ENCODE data around the gene EIF4E1B. TPM values are rescaled to one million over a fixed set of nuclear protein-coding genes. Genes with fewer than 3 reads are reported as not detected.

EIF4E1B gene
- total RNA-seq, 2 donors from 2014 or later: not detected

- Mint-ChIP-seq H3K27me3 (no peaks in the 10 kb centered on the region), H3K36me3 (ENCODE audit: low read depth) (peaks cover 37% of the 10 kb centered on the region), H3K27ac (no peak overlapping the region), H3K4me3 (peak overlapping the region; percentile 21), H3K9me3 (no peaks in the 10 kb centered on the region), H3K4me1 (peaks cover 42% of the 10 kb centered on the region)
- ATAC-seq (replicated peaks): no peak
These were observed 24.4 kb downstream of the EIF4E1B start for GRCh38 chr5:176654856-176655255.

DNA sequence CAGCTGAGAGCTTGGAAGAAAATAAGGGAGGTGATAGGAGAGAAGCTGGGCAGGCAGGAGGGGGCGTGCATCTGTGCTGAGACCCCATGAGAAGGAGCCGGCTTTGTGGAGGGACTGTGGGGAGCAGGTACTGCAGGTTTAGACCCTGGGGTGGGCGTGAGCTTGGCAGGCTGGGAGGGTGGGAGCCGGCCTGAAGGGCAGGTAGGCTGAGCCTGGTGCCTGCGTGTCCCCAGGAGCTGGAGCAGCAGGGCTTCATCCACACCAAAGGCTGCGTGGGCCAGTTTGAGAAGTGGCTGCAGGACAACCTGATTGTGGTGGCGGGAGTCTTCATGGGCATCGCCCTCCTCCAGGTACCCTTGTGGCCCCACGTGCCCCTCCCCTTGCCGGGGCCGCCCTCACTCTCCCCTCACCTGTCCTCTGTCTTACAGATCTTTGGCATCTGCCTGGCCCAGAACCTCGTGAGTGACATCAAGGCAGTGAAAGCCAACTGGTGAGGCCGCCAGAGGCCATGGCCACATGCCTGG is 26.1 kb downstream of the EIF4E1B start:
- Mint-ChIP-seq H3K36me3 (ENCODE audit: low read depth) (peaks cover 31% of the 10 kb centered on the region), H3K4me3 (no peak overlapping the region), H3K4me1 (peaks cover 47% of the 10 kb centered on the region), H3K27me3 (no peaks in the 10 kb centered on the region), H3K27ac (no peak overlapping the region), H3K9me3 (no peaks in the 10 kb centered on the region)
- ATAC-seq (replicated peaks): no peak

- peaks cover 41% of the 10 kb centered on the region for H3K4me1 Mint-ChIP-seq
- no peak overlapping the region for H3K27ac Mint-ChIP-seq
- H3K9me3 Mint-ChIP-seq: no peaks in the 10 kb centered on the region
- ATAC-seq (replicated peaks): peak; percentile 54
- no peaks in the 10 kb centered on the region for H3K27me3 Mint-ChIP-seq
- peaks cover 28% of the 10 kb centered on the region for H3K36me3 Mint-ChIP-seq (ENCODE audit: low read depth)
- peak overlapping the region; percentile 58 for H3K4me3 Mint-ChIP-seq
These were observed 27.6 kb downstream of the EIF4E1B start for GRCh38 chr5:176658007-176658599.

DNA sequence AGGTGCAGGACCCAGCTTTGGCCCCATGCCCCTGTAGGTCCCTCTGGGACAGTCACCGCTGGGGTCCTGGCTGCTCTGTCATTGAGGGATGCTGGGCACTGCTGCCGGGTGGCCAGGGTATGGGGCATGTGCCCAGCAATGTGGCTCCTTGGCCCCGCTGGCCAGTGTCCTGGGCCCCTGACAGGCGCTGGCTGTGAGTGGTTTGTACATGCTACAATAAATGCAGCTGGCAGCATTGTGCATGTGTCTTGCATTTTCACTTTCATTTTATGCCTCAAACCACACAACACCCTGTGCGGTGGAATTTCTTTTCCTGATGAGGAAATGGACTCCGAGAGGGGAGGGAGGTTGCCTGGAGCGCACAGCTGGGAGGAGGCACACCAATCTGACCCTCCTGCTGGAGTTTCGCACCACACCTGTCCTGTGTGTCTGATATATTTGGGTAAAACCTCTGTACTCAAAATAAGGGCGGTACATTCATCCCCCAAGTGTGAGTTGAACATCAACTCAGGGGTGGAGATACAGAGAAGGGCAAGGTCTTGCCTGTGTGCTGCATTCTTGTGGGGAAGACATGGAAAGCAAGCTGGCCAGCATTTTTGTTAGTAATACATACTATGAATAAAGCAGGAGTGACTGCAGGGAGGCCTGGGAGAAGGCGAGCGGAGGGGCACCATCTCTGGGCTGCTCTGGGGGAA is 28.5 kb downstream of the EIF4E1B start:
- Mint-ChIP-seq H3K9me3 (no peaks in the 10 kb centered on the region), H3K27ac (peak overlapping the region; percentile 16), H3K4me1 (peaks cover 33% of the 10 kb centered on the region), H3K36me3 (ENCODE audit: low read depth) (peaks cover 19% of the 10 kb centered on the region), H3K27me3 (peaks cover 5% of the 10 kb centered on the region), H3K4me3 (peak overlapping the region; percentile 58)
- no peak for ATAC-seq (replicated peaks)

DNA sequence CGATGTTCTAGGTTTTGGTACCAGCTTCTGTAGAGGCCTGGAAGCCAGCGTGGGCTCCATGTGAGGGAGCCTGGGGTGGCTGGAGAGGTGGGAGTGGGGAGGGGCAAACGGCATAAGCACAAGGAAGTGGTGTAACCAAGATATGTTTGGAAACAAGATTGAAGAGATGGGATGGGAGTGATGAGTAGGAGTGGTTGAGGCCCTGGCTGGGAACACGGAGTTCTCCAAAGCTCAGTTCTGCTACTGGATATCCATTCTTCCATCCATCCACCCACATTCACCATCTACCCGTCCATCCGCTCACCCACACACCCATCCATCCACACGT is 29.0 kb downstream of the EIF4E1B start:
- Mint-ChIP-seq H3K9me3 (no peaks in the 10 kb centered on the region), H3K27ac (no peak overlapping the region), H3K4me1 (peaks cover 32% of the 10 kb centered on the region), H3K36me3 (ENCODE audit: low read depth) (peaks cover 19% of the 10 kb centered on the region), H3K27me3 (peaks cover 10% of the 10 kb centered on the region), H3K4me3 (peak overlapping the region; percentile 58)
- no peak for ATAC-seq (replicated peaks)

GRCh38 chr5:176659860-176660461 is 29.5 kb downstream of the EIF4E1B start:
- Mint-ChIP-seq H3K27me3 (peaks cover 10% of the 10 kb centered on the region), H3K9me3 (no peaks in the 10 kb centered on the region), H3K4me3 (no peak overlapping the region), H3K4me1 (peaks cover 30% of the 10 kb centered on the region), H3K36me3 (ENCODE audit: low read depth) (peaks cover 19% of the 10 kb centered on the region), H3K27ac (no peak overlapping the region)
- no peak for ATAC-seq (replicated peaks)

- Mint-ChIP-seq H3K36me3 (ENCODE audit: low read depth) (peaks cover 15% of the 10 kb centered on the region), H3K4me3 (no peak overlapping the region), H3K4me1 (peaks cover 25% of the 10 kb centered on the region), H3K9me3 (no peaks in the 10 kb centered on the region), H3K27me3 (peaks cover 14% of the 10 kb centered on the region), H3K27ac (no peak overlapping the region)
- ATAC-seq (replicated peaks): peak; percentile 30
These were observed 30.0 kb downstream of the EIF4E1B start for GRCh38 chr5:176660530-176660859.

- peaks cover 15% of the 10 kb centered on the region for H3K27me3 Mint-ChIP-seq
- no peaks in the 10 kb centered on the region for H3K9me3 Mint-ChIP-seq
- peaks cover 12% of the 10 kb centered on the region for H3K36me3 Mint-ChIP-seq (ENCODE audit: low read depth)
- H3K4me3 Mint-ChIP-seq: no peak overlapping the region
- ATAC-seq (replicated peaks): peak; percentile 85
- peaks cover 25% of the 10 kb centered on the region for H3K4me1 Mint-ChIP-seq
- no peak overlapping the region for H3K27ac Mint-ChIP-seq
These were observed 30.6 kb downstream of the EIF4E1B start for GRCh38 chr5:176660860-176661641.

- Mint-ChIP-seq H3K4me1 (peaks cover 25% of the 10 kb centered on the region), H3K27me3 (peaks cover 15% of the 10 kb centered on the region), H3K36me3 (ENCODE audit: low read depth) (peaks cover 8% of the 10 kb centered on the region), H3K27ac (no peak overlapping the region), H3K4me3 (no peak overlapping the region), H3K9me3 (no peaks in the 10 kb centered on the region)
- ATAC-seq (replicated peaks): no peak
These were observed 31.2 kb downstream of the EIF4E1B start for GRCh38 chr5:176661676-176662075.

DNA sequence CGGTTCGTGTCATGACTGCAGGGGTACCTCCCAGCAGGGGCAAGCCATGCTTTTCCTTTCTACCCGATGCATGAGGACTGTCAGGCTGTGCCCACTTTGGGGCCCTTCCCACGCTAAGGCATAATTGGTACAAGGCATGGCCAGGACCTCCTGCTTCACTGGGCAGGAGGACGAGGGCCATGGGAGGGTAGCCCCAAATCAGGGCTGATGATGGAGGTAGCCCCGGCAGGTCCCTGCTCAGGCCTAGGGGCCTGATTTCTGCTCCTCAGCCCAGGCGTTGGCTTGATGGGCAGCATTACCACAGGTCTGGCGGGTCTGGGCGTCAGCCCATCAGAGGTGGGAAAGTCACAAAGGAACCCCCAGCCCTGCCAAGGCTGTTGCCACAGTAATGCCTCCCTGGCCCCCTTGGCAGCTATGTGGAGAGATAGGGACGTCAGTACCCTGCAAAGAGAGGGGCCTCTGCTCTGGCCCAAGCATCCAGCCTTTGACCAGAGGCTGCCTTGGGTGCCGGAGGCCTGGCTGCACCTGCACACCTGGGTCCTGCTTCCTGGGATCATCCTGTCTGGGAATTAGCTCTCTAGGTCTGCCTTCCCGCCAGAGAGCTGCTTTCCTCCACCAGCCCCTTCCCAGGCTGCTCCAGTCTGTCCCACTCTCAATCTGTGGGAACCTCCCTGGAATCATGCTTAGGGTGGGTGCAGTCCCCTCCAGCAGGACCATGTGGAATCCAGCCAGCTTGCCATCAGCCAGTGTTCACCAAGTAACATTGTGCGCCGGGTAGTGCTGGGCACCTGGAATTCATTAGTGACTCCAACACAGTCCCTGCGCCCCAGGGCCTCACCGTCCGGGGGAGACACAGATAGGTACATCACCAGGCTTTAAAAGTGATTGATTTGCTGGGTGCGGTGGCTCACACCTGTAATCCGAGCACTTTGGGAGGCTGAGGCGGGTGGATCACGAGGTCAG is 32.2 kb downstream of the EIF4E1B start:
- H3K27me3 Mint-ChIP-seq: peaks cover 19% of the 10 kb centered on the region
- H3K4me3 Mint-ChIP-seq: no peak overlapping the region
- H3K9me3 Mint-ChIP-seq: no peaks in the 10 kb centered on the region
- H3K4me1 Mint-ChIP-seq: peaks cover 25% of the 10 kb centered on the region
- no peak overlapping the region for H3K27ac Mint-ChIP-seq
- no peak for ATAC-seq (replicated peaks)
- peaks cover 4% of the 10 kb centered on the region for H3K36me3 Mint-ChIP-seq (ENCODE audit: low read depth)

DNA sequence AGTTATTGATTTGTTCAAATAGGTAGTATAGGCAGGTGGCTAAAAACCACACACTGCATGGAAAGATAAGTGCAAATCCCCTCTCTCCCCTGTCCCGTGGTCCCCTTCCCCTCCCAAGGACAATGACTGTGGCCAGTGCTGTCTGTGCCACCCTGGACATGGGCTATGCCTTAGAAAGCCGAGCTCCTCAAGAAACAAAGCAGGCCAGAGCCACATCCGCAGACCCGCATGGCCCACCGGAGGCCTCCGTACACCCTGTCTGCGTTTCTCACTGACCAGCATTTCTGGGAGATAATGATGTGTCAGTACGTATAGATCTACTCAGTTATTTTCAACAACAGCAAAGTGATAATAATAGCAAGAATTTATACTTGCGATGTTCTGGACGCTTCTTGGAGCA is 33.1 kb downstream of the EIF4E1B start:
- H3K27me3 Mint-ChIP-seq: peaks cover 19% of the 10 kb centered on the region
- H3K4me1 Mint-ChIP-seq: peaks cover 19% of the 10 kb centered on the region
- H3K27ac Mint-ChIP-seq: no peak overlapping the region
- H3K9me3 Mint-ChIP-seq: no peaks in the 10 kb centered on the region
- H3K36me3 Mint-ChIP-seq (ENCODE audit: low read depth): no peaks in the 10 kb centered on the region
- ATAC-seq (replicated peaks): no peak
- no peak overlapping the region for H3K4me3 Mint-ChIP-seq

DNA sequence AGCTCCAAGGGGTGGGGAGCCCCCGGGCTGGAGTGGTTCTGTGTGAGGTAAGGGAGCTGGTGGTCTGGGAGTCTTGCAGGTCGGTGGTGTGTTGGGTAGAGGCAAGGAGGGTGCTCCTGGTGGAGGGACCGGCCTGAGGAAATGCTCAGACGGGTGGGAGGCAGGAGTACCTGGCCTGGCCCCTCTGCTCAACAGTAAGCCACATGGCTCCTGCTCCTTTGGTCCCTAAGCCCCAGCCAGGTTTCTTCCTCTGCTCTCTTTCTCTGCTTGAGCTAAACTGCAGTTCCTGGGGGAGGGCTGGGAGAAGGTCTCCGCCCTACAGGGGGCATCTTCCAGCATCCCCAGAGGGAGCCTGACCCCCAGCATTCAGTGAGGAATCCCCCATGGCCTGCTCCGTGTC is 34.0 kb downstream of the EIF4E1B start:
- peaks cover 19% of the 10 kb centered on the region for H3K27me3 Mint-ChIP-seq
- H3K36me3 Mint-ChIP-seq (ENCODE audit: low read depth): no peaks in the 10 kb centered on the region
- no peak for ATAC-seq (replicated peaks)
- H3K27ac Mint-ChIP-seq: no peak overlapping the region
- H3K4me3 Mint-ChIP-seq: no peak overlapping the region
- no peaks in the 10 kb centered on the region for H3K9me3 Mint-ChIP-seq
- H3K4me1 Mint-ChIP-seq: peaks cover 13% of the 10 kb centered on the region

GRCh38 chr5:176664886-176665285 is 34.4 kb downstream of the EIF4E1B start:
- no peak overlapping the region for H3K4me3 Mint-ChIP-seq
- H3K9me3 Mint-ChIP-seq: no peaks in the 10 kb centered on the region
- no peaks in the 10 kb centered on the region for H3K36me3 Mint-ChIP-seq (ENCODE audit: low read depth)
- H3K4me1 Mint-ChIP-seq: peaks cover 9% of the 10 kb centered on the region
- no peak for ATAC-seq (replicated peaks)
- H3K27ac Mint-ChIP-seq: no peak overlapping the region
- peaks cover 19% of the 10 kb centered on the region for H3K27me3 Mint-ChIP-seq

DNA sequence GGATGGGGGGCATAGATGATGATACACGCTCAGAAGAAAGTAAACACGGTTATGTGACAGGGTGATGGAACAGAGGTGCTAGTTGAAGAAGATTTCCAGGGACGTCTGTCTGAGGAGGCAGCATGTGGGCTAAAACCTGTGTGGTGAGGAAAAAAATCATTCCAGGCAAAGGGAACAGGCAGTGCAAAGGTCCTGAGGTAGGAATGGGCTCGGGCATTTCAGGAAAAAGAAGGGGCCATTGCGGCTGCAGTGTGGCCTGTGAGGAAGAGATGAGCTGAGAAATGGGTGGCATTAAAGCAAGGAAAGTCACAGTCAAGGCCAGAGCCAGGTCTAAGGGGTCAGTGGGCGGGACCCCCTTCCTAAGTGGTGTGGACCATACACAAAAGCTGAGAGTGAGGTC is 35.0 kb downstream of the EIF4E1B start:
- H3K9me3 Mint-ChIP-seq: no peaks in the 10 kb centered on the region
- no peak for ATAC-seq (replicated peaks)
- no peak overlapping the region for H3K27ac Mint-ChIP-seq
- H3K4me3 Mint-ChIP-seq: no peak overlapping the region
- H3K27me3 Mint-ChIP-seq: peaks cover 19% of the 10 kb centered on the region
- H3K4me1 Mint-ChIP-seq: peaks cover 3% of the 10 kb centered on the region
- no peaks in the 10 kb centered on the region for H3K36me3 Mint-ChIP-seq (ENCODE audit: low read depth)

Measured in activated T-helper 17 cell treated with anti-CD3 and anti-CD28 coated beads, Interleukin-2, amount 50 U/mL, for 72 hours (primary cell).